Measurements from ENCODE around the gene OCEL1.
A peak's percentile ranks its signal among the peaks of the same experiment; 100 is the strongest.
"Not testable (repeated sequence)": the region's sequence is repeated elsewhere in the genome, so short reads cannot be mapped to it uniquely, and the experiment has no call there.

The OCEL1 gene

DNA sequence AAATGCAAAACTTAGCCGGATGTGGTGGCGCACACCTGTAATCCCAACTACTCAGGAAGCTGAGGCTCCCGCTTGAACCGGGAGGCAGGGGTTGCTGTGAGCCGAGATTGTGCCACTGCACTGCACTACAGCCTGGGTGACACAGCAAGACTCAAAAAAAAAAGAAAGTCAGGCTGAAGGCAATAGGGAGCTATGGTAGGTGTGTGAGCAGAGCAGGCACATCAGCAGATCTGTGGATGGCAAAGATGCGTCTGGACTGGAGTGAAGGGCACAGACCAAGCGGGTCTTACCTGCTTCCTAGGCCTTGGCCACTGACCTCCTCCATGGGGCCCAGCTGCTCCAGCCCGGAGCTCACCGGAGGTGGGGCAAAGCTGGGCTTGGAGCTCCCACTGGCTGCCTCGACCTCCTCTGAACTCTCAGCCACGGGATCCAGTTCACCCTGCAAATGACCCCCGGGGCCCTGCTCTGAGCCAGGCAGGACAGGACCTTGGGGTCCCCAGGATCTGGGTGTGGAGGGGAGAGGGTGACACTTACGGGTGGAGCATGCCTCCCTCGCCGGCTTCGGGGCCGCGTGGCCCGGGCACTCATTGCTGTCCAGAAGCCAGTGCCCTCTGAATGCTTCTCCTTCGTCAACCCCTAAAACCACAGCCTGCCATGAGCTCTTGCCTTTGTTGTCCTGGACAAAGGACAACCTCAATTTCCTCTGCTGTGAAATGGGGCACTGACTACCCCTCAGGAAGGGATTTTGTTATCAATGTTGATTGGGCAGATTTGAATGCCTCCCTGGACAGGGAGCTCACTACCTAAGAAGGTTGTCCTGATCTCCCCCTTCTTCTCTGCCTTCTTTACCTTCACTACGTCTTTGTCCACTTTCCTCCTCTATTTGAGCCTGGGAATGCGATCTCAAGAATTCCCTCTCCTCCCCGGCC lies 38.0 kb downstream of the OCEL1 start:
- DNase-seq (ENCODE audit: low read depth): no peak

DNA sequence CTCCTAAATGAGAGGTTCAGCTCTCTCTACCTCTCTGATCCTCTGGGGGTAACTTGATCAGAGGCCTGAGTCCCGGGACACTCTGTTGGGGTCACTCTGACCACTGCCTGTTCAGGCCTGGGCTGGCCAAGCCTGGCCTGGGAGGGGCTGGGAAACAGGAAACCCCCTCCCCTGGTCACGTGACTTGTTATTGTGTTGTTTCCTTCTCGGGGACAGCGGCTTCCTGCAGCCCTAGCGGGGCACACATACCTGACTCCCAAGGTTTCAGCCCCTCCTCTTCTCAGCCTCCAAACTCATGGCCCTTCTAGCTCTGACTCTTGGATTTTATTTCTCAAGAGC lies 38.6 kb downstream of the OCEL1 start, which contains the start of gene USHBP1:
Gene USHBP1, minus strand, starts transcription at position 105 of the 339 bp plus-strand sequence. CDS start 446 bp downstream, outside the sequence.
- no peak for DNase-seq (ENCODE audit: low read depth)

DNA sequence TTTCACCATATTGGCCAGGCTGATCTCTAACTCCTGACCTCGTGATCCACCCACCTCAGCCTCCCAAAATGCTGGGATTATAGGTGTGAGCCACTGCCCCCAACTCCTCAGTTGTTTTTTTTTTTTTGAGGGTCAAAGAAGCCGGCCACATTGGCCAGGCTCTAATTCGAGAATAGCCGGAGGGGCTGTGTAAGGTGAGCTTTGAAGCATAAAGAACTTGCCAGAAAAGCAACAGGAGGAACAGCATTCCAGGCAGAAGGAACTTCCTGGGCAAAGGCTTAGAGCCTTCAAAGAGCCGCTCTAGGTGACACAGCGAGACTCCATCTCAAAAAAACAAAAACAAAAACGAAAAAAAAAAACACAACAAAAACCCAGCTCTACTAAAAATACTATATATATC lies 40.0 kb downstream of the OCEL1 start:
- DNase-seq (ENCODE audit: low read depth): no peak

DNA sequence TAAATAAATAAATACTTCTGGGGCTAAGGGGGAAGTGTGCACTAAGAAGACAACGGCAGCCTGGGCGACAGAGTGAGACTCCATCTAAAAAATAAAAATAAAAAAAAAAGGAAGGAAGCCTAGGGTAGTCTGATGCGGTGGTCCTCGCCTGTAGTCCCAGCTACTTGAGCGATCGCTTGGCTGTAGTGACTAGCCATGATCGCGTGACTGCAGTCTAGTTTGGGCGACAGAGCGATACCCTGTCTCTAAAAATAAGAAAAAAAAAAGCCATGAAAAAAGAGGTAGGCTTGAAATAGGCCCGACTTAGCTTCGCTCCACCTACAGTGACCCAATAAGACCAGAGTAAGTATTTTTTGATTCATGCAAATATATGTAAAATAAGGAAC lies 40.6 kb downstream of the OCEL1 start:
- no peak for DNase-seq (ENCODE audit: low read depth)

DNA sequence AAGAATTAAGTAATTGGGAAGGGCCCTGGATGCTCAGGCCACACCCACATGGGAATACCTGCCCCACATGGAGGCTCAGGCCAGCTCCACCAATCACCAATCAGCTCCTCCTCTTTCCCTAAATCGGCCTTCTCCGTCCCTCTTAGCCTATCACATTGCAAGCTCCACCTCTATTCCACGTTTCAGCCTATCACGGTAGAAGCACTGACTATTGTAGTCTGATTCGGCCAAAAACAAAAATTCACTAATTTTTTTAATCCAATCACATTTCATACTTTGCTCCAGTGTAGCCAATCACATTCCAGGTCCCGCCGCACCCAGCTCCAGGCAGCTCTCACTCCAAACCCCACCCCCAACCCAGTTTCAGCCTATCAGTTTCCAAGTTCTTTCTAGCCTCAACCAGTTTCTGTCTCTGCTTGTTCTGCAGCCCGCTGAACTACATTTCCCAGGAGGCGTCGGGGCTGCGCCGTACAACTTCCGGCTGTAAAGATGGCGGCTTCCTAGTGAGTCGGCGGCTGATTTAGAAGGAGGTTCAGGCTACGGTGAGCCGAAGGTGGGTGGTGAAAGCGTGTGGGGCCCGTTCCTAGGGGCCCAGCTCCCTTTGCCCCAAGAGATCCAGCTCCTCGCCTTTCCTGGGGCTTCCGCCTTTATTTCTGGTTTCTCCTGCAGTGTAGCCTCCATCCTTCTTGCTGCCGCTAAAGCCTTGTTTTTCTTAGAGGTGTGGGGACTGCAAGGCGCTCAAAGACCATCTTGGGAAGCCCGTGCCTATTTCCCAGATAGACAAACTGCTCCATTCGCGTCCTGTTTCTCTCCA lies 41.2 kb downstream of the OCEL1 start, which contains the start of gene BABAM1:
Gene BABAM1, plus strand, starts transcription at position 469 of the 814 bp plus-strand sequence. CDS start 1,364 bp downstream, outside the sequence.
- peak; percentile 92 for DNase-seq (ENCODE audit: low read depth)

DNA sequence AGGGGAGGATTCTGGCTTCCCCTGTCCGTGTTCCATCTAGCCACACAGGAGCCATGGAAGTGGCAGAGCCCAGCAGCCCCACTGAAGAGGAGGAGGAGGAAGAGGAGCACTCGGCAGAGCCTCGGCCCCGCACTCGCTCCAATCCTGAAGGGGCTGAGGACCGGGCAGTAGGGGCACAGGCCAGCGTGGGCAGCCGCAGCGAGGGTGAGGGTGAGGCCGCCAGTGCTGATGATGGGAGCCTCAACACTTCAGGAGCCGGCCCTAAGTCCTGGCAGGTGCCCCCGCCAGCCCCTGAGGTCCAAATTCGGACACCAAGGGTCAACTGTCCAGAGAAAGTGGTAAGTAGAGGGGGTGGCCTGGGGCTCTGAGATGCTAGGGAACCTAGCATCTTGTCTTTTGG lies 42.7 kb downstream of the OCEL1 start:
- DNase-seq (ENCODE audit: low read depth): no peak

DNA sequence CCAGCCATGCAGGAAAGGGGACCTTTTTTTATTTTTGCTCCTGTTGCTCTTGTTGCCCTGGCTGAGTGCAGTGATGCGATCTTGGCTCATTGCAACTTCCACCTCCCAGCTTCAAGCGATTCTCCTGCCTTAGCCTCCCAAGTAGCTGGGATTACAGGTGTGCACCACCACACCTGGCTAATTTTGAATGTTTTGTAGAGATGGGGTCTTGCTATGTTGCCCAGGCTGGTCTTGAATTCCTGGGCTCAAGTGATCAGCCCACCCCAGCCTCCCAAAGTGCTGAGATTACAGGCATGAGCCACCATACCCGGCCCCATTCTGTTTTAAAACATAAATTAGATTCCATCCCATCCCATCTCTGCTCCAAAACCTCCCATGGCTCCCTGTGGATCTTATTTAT lies 48.9 kb downstream of the OCEL1 start:
- not testable (repeated sequence) for DNase-seq (ENCODE audit: low read depth)

DNA sequence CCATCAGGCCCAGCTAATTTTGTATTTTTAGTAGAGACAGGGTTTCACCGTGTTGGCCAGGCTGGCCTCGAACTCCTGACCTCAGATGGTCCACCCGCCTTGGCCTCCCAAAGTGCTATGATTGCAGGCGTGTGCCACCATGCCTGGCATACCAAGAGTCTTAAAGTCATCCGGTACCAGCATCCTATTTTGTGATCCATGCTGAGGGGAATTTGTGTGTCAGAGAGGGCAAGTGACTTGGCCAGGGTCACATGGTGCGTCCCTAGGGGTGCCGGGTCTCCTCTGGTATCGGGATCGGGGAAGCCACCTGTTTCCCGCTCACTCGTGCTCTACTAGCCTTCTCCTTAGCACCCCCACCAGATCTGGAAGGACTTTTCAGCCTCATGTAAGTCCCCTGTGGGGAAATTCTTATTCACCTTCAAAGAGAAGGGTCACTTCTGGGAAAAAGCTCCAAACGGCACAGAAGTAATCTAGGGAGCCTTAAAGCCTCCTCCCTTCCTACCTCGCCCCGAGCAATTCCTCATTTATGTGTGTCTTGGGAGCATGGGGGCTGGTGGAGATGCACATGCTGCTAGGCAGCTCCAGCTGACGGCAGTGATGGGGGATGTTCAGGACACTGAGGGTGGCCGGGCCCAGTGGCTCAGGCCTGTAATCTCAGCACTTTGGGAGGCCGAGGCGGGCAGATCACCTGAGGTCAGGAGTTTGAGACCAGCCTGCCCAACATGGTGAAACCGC lies 49.6 kb downstream of the OCEL1 start:
- no peak for DNase-seq (ENCODE audit: low read depth)
